Ramos (cell line): ENCODE measurements around the gene PPL.
"Not testable (repeated sequence)": the region's sequence is repeated elsewhere in the genome, so short reads cannot be mapped to it uniquely, and the experiment has no call there.

Experiments used
- in situ Hi-C: fragments of 300-500 bp; cut with MboI; formaldehyde crosslinking; loops from one replicate; pipeline ENCODE4 v1.14.3; 2022; ENCODE audit warnings: low sequenced_read_pairs; ENCODE audit not compliant: unreplicated experiment

Gene PPL, protein sequence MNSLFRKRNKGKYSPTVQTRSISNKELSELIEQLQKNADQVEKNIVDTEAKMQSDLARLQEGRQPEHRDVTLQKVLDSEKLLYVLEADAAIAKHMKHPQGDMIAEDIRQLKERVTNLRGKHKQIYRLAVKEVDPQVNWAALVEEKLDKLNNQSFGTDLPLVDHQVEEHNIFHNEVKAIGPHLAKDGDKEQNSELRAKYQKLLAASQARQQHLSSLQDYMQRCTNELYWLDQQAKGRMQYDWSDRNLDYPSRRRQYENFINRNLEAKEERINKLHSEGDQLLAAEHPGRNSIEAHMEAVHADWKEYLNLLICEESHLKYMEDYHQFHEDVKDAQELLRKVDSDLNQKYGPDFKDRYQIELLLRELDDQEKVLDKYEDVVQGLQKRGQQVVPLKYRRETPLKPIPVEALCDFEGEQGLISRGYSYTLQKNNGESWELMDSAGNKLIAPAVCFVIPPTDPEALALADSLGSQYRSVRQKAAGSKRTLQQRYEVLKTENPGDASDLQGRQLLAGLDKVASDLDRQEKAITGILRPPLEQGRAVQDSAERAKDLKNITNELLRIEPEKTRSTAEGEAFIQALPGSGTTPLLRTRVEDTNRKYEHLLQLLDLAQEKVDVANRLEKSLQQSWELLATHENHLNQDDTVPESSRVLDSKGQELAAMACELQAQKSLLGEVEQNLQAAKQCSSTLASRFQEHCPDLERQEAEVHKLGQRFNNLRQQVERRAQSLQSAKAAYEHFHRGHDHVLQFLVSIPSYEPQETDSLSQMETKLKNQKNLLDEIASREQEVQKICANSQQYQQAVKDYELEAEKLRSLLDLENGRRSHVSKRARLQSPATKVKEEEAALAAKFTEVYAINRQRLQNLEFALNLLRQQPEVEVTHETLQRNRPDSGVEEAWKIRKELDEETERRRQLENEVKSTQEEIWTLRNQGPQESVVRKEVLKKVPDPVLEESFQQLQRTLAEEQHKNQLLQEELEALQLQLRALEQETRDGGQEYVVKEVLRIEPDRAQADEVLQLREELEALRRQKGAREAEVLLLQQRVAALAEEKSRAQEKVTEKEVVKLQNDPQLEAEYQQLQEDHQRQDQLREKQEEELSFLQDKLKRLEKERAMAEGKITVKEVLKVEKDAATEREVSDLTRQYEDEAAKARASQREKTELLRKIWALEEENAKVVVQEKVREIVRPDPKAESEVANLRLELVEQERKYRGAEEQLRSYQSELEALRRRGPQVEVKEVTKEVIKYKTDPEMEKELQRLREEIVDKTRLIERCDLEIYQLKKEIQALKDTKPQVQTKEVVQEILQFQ (N-terminal part only)

DNA sequence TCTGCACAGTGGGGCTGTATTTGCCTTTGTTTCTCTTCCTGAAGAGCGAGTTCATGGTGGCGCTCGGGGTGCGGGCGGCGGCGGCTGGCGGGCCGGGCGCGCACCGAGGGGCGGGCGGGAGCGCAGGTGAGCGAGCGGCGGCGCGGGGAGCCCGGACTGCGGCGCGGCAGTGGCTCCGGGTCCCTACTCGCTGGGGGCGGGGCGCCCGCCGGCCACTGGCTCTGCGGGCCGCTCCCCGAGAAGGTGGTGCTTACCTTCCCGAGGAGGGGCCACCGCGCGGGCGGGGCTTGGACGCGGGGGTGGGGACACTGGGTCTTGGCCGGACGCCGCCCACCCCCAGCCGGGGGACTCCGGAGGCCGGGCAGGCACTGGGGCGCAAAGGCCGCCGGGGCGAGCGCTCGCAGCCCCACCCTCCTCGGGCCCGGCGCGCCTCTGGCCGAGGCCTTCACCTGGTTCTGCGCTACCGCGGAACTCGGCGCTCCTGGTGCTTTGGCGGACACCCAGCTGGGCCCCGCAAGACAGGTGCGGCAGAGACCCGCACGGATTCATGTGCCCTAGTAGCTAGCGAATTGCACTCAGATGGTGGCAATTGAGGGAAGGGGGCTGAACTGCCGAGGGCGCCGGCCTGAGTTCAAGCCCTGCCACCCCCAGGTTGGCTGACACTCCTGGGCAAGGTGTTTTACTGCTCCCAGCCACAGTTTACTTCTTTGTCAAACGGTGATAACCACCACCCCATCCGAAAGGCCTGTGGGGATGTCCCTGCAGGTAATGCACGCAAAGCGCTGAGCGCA is at the start of gene PPL:
Gene PPL, minus strand, starts transcription at position 158 of the 791 bp plus-strand sequence. Its CDS starts 103 bp downstream, at position 55.
- in situ Hi-C loops: no loop called here

DNA sequence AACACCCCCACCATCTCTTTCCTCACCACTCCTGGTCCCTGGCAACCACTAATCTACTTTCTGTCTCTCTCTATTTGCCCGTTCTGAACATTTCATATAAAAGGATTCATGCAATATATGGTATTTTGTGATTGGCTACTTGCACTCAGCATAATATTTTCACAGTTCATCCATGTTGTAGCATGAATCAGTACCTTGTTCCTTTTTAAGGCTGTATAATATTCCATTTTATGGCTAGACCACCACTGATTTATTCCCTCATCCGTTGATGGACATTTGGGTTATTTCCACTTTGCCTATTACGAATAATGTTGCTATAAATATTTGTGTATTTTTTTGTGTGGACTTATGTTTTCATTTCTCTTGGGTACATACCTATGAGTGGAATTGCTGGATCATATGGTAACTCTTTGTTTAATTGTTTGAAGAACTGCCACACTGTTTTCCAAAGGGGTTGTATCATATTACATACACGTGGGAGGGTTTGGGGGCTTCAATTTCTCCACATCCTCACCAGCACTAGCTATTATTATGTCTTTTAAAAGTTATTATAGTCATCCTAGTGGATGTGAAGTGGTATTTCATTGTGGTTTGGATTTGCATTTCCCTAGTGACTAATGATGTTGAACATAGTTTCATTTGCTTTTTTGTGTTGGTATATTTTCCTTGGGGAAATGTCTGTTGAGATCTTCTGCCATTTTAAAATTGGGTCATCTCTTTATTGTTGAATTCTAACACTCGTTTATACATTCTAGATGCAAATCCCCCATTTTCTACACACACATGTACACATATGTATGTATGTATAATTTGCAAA is 47.4 kb upstream of the PPL start:
- in situ Hi-C loops: no loop called here

DNA sequence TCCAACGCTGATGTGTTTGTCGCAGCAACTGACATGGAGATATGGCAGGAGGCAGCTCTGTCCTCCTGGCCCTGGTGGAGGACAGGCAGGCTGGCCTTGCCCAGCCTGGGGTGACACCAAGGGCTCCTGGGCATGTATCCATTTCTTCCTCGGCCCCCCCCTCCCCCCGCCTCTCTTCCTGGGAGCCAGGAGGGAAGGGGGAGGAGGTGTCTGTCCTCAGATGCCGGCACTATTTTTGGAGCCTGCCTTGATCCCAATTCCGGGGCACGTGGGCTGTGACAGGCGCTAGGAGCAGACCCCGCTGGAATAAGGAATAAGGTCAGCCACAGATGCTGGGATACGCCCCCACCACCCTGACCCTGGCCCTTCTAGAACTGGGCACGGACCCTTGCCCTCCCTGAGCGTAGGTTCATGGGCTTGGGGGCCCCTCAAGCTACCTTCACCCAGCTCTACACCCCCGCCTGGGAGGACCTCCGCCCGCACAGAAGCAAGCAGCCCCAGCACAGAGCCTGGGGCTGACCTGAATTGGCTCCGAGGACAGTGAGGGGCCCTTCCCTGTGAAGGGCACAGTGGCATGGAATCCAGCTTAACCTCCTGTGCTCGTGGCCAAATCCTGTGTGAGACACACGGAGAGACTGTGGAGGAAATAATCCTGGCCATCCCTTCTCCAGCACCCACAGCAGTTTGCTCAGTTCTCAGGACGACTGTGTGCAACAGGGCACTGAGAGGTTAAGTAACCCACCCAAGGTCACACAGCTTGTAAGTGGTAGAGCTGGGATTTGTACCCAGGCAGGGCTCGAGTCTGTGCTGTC is 45.3 kb upstream of the PPL start:
- in situ Hi-C loops: no loop called here

DNA sequence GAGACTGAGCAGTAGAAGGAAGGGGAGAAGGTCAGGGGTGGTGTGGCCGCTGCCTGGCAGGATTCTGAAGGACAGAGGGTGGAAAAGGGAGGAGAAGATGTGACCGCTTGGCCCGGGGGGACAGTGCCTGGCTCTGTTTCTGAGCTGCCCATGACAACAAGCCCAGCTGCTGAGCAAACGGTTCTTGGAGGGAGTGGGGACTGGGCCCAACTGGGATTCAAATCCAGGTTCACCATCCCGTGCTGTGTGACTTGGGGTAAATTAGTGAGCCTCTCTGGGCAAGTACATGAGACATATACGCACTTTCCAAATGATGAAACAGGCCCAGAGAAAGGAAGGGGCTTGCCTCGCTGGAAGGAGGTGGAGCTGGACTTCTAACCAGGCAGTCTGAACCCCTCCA is 44.5 kb upstream of the PPL start:
- in situ Hi-C loops: no loop called here

DNA sequence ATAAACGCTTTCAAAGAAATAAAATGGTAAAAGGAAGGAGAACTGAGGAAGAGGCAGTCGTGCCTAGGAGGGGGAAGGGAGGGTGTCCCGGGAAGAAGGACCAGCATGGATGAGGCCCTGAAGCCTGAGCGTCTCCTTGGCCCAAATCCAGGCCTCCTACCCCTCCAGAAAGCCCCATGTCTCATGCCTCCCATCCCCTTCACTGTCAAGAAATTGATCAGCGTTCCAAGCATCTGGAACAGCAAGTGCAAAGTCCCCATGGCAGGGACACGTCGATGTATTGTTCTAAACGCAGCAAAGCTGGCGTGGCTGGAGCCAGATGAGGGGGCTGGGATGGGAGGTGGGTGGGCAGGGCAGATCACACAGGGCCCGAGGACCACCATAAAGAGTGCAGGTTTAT is 43.7 kb upstream of the PPL start:
- in situ Hi-C loops: no loop called here

DNA sequence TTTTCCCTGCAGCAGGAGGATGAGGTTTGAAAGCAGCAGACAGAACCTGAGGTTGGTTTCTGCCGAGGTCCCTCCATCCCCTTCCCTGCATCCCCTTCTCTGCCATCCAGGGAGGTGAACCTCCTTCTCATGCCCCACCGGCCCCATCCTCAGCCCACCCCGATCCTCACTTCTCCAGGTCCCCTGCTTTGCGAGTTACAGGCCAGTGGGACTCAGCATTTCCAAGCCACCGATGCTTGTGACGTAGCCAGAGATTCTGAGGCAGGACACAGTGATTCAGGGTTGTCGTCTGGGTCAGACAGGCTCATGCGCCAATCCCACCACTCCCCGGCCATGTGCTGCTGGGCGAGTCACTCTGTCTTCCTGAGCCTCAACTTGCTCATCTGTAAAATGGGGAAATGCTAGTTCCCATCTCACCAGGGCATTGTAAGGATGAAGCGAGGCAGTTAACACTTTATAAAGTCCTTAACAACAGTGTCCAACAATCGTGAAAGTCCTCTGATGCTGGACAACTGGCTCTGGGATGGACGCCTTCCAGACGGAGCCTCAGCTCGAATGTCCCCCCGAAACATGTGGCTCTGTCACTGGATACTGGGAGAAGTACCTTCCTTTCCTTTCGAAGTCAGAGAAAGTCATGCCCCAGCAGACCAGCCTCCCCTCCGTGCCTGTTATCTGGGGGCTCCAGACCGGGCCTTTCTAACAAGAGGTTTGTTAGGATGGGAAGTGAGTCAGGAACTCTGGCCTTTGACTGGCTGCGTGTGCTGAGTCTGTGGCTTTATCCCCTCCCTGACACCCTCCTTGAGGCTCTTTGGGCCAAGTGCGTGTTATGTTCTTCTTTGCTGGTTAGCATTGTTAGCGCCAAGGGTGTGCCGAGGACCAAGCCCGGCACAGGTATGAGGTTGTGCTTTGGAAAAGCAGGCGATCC is 43.0 kb upstream of the PPL start:
- in situ Hi-C loops: no loop called here

DNA sequence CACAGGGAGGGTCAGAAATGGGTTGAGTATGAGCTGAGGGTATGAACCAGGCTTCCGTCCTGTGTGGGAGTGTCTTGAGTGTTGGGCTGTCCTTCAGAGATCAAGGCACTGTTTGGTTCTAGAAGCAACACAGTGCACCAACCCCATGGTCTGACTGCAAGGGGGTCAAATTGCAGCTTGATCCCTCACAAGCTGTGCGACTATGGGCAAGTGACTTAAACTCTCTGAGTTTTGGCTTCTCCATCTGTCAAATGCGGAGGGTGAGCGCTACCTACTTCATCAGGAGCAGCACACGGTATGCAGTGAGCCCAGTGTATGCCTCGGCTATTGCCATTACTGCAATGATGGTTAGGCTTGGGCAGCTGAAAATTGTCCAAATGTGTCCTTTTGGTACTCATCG is 42.2 kb upstream of the PPL start:
- in situ Hi-C loops: no loop called here

DNA sequence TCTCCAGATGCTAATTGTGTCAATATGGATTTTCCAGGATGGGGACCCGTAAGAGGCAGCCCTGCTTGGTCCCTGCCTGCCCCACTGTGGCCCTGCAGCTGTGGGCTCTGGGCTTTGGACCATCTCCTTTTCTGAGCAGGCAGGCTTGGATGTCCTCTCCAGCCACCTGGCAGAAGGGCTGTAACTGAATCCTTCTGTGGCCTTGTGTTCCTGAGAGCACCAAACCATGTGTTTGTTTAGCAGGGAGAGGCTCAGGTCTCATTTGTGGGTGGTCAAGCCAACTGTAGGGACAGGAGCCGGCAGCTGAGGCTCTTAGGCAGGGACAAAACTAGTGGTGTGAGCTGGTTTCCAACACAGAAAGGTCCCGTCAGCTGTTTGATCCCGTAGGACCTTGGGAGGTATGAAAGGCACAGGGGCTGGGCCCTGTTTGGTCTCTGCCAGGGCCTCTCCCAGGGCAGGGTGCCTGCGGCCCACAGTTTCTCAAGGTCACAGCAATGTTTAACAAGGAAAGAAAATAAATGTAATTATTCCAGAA is 39.7 kb upstream of the PPL start:
- in situ Hi-C loops: no loop called here

DNA sequence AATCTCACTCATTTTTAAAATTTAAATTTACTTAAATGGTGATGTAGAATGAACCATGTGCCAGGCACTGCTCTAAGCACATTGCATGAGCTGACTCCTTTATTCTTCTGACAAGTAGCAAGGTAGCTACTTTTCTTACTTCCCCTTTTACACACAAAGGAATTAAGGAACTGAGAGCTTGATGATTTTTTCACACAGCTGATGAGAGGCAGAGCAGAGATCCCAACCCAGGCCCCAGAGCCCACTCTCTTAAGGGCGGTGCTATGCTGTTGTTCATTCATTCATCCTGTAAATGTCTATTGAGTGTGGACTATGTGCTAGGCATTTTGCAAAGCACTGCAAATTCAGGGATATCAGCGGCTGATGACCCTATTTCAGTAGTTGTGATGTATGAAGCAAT is 39.1 kb upstream of the PPL start:
- in situ Hi-C loops: no loop called here

DNA sequence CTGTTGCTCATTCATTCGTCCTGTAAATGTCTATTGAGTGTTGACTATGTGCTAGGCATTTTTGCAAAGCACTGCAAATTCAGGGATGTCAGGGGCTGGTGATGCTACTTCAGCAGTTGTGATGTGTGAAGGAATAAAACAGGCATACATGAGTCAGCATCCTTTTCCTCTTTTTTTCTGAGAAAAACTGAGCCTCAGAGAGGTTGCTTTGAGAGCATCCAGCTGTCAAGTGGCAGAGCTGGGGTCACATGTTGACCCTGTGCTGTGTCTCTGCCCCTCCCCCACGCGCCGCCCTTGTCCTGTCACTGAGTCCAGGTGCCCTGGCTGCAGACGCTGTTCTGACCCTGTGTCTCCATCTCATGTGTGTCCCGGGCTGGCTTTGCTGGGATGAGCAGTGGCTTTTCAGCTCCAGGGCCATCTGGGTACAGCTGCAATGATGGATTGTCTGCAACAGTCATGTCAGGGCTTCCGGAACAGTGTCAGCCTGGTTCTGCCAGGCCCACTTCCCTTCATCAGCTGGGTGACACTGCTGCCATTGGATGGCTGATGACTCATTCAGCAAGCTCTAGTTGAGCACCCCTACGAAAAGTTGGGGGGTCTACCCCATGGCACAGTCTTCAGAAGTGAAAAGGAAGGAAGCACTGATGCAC is 36.1 kb upstream of the PPL start:
- in situ Hi-C loops: no loop called here

DNA sequence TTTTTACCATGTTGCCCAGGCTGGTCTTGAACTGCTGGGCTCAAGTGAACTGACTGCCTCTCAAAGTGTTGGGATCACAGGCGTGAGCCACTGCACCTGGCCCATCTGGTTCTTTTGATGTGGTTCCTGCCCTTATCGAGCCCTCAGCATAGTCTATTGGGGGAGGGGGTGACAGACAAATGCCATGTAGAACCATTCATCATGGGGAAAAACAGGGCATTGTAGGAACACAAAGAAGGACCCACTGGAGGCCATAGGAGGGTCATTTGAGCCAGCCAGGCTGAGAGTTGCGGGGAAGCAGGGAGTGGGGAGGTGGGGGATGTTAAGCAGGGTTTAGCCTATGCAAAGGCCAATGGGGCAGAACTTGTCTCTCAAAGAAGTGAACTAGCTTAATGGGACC is 33.1 kb upstream of the PPL start:
- in situ Hi-C loops: no loop called here

DNA sequence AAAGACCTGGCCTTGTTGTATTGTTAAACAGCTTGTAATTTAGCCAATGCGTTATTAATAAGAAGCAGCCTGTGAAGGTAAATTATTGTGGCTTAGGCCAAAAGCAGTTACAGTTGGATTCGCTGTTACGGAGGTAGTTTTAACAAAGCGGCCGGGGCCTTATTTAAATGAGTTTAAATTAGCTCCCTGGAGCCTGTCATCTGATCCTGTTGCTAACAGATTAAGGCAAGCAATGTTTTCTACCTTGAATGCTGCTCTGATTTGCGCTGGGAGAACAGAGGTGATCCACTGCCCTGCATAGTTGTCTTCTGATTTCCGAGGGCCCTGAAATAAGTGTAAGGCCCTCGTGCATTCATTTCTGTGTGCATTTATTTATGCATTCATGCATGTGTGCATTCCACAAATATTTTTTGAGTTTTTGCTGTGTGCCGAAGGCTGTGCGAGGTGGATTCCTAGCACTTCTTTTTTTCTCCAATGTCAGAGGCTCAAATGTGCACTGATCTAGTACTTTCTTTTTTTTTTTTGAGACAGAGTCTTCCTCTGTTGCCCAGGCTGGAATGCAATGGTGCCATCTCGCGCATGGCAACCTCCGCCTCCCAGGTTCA is 32.0 kb upstream of the PPL start:
- in situ Hi-C loops: no loop called here

DNA sequence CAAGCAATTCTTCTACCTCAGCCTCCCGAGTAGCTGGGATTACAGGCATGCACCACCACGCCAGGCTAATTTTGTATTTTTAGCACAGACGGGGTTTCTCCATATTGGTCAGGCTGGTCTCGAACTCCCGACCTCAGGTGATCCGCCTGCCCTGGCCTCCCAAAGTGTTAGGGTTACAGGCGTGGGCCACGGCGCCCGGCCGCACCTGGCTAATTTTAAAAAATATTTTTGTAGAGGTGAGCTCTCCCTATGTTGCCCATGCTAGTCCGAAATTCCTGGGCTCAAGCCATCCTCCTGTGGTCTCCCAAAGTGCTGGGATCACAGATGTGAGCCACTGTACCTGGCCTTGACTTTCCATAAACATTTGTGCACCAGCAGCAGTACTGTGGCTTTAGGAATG is 31.3 kb upstream of the PPL start:
- in situ Hi-C loops: not testable (repeated sequence)

DNA sequence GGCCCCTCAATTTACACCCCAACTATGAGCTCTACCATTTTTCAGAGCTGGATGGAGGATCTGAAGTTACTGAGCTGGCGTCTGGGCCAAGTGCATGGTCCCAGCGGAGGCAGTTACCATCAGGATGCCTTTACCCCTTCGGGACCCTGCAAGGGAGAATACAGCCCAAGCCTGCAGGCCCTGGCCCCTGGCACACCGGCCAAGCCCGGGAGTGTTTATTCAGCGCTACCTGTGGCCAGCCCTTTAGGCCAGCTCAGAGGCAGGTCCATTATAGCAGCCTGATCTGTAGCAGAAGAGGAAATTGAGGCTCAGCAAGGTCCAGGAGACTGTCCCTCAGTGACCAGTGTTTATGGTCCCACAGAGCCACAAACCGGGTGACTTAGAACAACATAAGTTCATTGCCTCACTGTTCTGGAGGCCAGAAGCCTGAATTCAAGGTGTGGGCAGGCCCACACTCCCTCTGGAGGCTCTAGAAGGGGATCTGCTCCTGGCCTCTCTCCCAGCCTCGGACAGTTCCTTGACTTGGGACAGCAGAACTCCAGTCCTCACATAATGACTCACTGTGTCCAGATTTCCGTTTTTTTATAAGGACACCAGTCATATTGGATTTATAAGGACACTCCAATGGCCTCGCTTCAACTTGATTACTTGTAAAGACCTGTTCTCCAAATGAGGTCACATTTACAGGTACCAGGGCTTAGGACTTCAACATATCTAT is 29.9 kb upstream of the PPL start:
- in situ Hi-C loops: no loop called here

DNA sequence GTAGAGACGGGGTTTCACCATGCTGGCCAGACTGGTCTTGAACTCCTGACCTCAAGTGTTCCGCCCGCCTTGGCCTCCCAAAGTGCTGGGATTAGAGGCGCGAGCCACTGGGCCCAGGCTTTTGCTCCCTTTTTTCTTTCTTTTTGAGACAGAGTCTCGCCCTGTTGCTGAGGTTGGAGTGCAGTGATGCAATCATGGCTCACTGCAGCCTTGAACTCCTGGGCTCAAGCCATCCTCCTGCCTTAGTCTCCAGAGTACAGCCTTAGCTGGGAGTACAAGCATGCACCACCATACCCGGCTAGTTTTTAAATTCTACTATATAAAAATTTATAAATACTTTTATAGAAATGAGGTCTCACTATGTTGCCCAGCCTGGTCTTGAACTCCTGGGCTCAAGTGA is 26.6 kb upstream of the PPL start:
- in situ Hi-C loops: not testable (repeated sequence)
